AG04449 (cell line): ENCODE data around the gene RNF215.
"Not testable (repeated sequence)": the region's sequence is repeated elsewhere in the genome, so short reads cannot be mapped to it uniquely, and the experiment has no call there.

Experiments used
- CTCF ChIA-PET: fragments of 350-600 bp; formaldehyde crosslinking; extraction: SDS; loops from one replicate; lab custom pipeline; 2021; ENCODE audit warnings: antibody characterized with exemption; lab: Yijun Ruan, JAX
- POLR2A ChIA-PET: fragments of 400-600, 350-600 bp; formaldehyde crosslinking; extraction: SDS; loops from one replicate; lab custom pipeline; 2020; ENCODE audit warnings: antibody characterized with exemption, inconsistent platforms; lab: Yijun Ruan, JAX
- DNase-seq: peaks from one replicate; pipeline ENCODE4 v3.0.0-alpha.2; 2010; ENCODE audit warnings: low read depth, low spot score
- H3K4me3 ChIP-seq: 2 replicates; pipeline ENCODE4 v1.5.1; 2011; ENCODE audit warnings: low read depth, mild to moderate bottlenecking, control low read depth, low read length
- TF ChIP-seq, protein P1 (sequence below): IDR thresholded peaks from one replicate; pipeline ENCODE4 v1.5.1; 2011; ENCODE audit warnings: mild to moderate bottlenecking, moderate library complexity, low read length, control low read depth, inconsistent platforms; ENCODE audit not compliant: insufficient read depth; ENCODE audit errors: missing control alignments

RNF215 gene

DNA sequence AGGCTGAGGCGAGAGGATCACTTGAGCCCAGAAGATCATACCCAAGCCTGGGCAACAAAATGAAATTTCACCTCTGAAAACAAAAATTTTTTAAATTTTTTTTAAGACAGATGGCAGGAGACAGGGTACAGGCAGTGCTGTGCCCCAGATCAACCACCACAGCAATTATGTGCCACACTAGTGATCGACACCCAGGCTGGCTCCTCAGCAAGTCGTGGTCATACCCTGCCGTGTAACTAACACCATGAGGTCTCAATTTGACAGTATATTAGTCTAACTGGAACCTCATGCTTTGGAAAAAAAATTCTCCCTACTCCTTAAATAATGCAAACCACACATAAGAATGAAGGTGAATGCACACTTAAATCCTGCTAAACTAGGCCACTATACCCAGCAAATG lies 38.8 kb downstream of the RNF215 start:
- DNase-seq: no peak
- ChIA-PET CTCF (interaction anchor here (1.0 kb wide), 1 partner anchor 61 kb away, joined by 3 read pairs; no protein-coding TSS in a partner anchor), POLR2A (interaction anchor here (0.6 to 1.5 kb wide), 3 partner anchors 8 to 93 kb away, joined by 3 to 6 read pairs (median 5); partner anchors contain the start of genes CCDC157 and SF3A1)
- no peak overlapping the region for H3K4me3 ChIP-seq
- TF ChIP-seq, protein P1, sequence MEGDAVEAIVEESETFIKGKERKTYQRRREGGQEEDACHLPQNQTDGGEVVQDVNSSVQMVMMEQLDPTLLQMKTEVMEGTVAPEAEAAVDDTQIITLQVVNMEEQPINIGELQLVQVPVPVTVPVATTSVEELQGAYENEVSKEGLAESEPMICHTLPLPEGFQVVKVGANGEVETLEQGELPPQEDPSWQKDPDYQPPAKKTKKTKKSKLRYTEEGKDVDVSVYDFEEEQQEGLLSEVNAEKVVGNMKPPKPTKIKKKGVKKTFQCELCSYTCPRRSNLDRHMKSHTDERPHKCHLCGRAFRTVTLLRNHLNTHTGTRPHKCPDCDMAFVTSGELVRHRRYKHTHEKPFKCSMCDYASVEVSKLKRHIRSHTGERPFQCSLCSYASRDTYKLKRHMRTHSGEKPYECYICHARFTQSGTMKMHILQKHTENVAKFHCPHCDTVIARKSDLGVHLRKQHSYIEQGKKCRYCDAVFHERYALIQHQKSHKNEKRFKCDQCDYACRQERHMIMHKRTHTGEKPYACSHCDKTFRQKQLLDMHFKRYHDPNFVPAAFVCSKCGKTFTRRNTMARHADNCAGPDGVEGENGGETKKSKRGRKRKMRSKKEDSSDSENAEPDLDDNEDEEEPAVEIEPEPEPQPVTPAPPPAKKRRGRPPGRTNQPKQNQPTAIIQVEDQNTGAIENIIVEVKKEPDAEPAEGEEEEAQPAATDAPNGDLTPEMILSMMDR: no peak

DNA sequence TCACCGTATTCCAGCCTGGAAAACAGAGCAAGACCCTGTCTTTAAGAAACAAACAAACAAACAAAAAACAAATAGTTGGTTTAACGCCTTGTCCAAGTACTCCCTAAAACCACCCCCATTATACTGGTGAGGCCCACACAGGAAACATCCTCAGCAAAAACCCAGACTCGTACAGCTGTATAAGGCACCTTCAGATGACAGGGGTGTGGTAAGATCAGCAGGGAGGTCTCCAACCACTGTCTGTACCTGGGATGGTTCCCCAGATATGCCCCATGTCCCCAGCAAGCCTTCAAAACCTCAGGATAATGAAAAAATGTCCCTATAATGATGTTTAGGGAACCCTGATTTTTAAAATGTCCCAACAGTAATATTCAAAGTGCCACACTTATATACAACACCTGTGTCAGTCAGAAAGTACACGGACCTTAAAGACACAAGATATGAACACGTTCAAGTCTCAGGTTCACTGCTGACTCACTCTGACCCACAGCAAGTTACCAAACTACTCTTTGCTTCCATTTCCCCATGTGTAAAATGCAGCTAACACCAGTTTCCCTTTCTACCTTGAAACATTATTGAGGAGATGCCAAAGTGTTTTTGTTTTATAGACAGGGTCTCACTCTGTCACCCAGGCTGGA lies 39.8 kb downstream of the RNF215 start:
- ChIA-PET CTCF (interaction anchor here (1.0 kb wide), 2 partner anchors 12 to 60 kb away, joined by 3 read pairs; no protein-coding TSS in a partner anchor), POLR2A (interaction anchor here (0.6 to 1.5 kb wide), 2 partner anchors 9 to 59 kb away, joined by 3 to 6 read pairs; partner anchors contain the start of genes CCDC157 and SF3A1)
- H3K4me3 ChIP-seq: no peak overlapping the region
- TF ChIP-seq, protein P1: no peak
- no peak for DNase-seq

DNA sequence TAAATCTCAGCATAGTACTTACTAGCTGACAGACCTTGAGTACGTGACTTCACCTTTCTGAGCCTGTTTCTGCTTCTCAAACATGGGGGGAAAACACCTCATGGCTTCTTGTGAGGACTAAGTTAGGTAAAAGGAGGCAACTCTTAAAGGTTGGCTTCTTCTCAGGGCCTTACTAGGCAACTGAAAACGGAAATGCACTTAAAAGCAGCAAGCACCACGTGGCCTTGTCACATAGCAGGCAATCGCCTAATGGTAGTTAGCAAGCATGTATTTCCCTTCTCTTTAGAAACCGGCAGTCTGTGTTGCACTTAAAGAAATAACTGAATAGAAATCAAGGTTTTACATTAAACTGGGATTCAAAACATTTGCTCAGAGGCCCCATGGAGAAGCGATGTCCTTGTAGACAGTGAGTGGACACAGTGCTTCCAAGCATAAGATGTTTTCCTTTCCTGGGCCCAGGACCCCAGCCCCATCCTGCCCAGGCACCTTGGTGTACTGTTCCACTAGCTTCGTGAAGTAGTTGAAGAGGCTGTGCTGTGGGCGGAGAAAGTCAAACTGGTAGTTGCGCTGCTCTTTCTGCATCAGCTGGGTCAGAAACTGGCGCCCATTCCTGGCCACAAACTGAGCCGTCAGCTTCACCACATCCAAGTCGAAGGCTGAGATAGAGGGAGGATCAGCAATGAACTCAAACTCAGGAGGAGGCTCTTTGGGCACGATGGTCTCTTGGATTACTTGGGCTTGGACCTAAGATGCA lies 42.6 kb downstream of the RNF215 start:
- ChIA-PET CTCF (interaction anchor here (0.9 to 1.2 kb wide), 2 partner anchors 8 to 57 kb away, joined by 3 to 7 read pairs; no protein-coding TSS in a partner anchor), POLR2A (no interaction called here)
- DNase-seq: no peak
- no peak overlapping the region for H3K4me3 ChIP-seq
- TF ChIP-seq, protein P1: no peak

DNA sequence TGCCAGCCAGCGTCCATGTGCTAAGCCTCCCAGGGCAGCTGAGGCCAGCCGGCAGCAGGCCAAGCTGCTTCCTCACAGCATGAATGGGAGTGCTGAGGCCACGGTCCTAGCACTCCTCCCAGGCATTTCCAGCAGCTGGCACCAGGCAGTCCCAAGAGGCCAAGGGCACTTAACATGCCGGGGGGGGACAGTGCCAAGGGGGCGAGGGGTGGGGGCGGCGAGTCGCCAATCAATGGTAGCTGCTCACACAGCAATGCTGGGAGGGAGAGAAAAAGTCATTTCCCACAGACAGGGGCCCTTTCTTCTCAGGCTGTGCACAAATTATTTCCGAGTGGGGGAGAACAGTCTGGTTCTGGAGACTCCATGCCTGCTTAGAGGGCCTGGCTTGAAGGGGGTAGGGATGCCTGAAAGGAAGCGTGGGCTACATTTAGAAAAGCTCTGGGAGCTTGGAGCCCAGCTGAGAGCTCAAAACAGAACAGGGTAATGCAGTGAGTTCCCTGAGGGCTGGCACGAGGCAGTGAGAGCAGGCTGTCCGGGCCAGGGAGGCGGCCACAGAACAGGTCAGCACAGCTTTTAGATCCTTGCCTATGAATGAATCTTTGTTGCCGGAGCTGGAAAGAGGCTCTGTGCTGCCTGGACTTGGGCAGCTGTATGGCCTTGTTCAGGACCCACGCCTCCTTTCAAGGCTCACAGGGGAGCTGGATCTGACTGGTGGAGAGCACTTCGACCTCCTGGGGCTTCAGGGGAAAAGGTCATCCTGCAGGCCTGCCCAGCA lies 46.1 kb downstream of the RNF215 start:
- no peak for DNase-seq
- POLR2A ChIA-PET: no interaction called here
- CTCF ChIA-PET: interaction anchor here (1.0 kb wide), 1 partner anchor 53 kb away, joined by 7 read pairs; no protein-coding TSS in a partner anchor
- H3K4me3 ChIP-seq: no peak overlapping the region
- TF ChIP-seq, protein P1: no peak

DNA sequence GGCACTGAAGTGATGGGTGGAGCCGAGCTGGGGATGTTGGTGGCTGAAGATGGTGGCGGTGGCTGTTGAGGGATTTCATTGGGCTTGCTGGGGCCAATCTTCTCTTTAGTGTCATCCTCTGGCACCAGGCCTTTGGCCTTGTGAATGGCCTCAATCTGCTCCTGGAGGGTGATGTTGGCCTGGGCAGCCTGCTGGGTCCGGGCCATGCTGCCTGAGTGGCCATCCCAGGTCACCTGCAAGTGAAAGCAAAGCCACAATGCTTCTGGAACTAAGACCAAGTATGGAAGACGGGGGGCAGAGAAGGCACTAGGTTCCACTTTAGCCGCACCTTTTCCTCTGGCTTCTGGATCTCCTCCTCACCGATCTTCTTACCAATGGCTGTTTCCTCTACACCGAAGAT lies 48.4 kb downstream of the RNF215 start:
- H3K4me3 ChIP-seq: no peak overlapping the region
- CTCF ChIA-PET: interaction anchor here (1.6 kb wide), 1 partner anchor 10 kb away, joined by 6 read pairs; no protein-coding TSS in a partner anchor
- POLR2A ChIA-PET: interaction anchor here (0.8 kb wide), 1 partner anchor 12 kb away, joined by 3 read pairs; no protein-coding TSS in a partner anchor
- TF ChIP-seq, protein P1: no peak
- DNase-seq: no peak

DNA sequence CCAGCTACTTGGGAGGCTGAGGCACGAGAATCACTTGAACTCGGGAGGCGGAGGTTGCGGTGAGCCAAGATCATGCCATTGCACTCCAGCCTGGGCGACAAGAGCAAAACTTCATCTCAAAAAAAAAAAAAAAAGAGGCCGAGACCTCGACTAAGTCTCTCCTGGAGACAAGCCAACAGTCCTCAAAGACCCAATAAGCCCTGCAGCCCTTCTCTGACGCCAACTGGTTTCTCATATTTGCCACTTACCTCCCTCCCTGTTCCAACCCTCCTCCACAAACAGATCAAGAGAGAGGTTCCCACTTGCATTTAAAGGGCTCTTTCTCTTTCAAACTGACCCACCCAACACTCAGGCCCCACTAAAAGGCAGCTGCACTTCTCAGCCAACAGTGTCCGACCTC lies 48.9 kb downstream of the RNF215 start:
- DNase-seq, CTCF ChIA-PET, POLR2A ChIA-PET, H3K4me3 ChIP-seq: not testable (repeated sequence)
